ENCODE data around the gene GNAQ.

DNA sequence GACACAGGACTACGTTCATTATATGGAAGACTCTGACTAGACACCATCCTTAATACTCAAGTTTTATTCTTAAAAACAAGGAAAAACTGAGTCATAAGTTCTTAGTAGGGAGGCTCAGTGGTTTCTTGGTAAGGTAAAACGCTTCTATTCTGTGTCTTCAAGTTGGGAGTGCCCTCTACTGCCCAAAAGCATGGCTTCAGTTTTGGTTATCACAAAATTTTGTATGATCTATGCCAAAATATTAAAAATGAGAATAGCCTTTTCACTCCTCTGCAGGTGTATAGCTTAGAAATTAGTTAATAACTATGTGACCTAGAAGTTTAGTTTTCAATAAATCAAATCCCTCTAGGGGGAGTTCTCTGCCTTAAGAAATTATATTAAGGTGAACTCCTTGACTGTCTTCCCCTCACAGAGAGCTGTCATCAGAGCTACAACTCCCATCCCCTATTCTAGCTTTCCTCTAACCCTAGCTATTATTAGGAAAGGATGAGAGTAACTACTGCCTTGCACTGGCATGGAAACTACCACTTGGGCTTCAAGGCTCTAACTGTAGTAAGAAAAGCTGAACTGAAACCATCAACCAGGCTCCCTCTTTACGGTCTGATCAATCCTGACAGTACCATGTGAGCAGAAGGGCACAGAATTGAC is 189.7 kb downstream of the GNAQ start:
- TF ChIP-seq, protein P1, sequence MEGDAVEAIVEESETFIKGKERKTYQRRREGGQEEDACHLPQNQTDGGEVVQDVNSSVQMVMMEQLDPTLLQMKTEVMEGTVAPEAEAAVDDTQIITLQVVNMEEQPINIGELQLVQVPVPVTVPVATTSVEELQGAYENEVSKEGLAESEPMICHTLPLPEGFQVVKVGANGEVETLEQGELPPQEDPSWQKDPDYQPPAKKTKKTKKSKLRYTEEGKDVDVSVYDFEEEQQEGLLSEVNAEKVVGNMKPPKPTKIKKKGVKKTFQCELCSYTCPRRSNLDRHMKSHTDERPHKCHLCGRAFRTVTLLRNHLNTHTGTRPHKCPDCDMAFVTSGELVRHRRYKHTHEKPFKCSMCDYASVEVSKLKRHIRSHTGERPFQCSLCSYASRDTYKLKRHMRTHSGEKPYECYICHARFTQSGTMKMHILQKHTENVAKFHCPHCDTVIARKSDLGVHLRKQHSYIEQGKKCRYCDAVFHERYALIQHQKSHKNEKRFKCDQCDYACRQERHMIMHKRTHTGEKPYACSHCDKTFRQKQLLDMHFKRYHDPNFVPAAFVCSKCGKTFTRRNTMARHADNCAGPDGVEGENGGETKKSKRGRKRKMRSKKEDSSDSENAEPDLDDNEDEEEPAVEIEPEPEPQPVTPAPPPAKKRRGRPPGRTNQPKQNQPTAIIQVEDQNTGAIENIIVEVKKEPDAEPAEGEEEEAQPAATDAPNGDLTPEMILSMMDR (IDR thresholded peaks at IDR 0.05): peak in 2 of 6 experiments; percentile 22 to 28
- no peak for TF ChIP-seq POLR2A (IDR thresholded peaks at IDR 0.05)
